ENCODE data around the gene GSTA1.
"Not testable (repeated sequence)": the region's sequence is repeated elsewhere in the genome, so short reads cannot be mapped to it uniquely, and the experiment has no call there.

The GSTA1 gene

GRCh38 chr6:52825900-52826459 is 22.4 kb upstream of the GSTA1 start:
- H3K36me3 ChIP-seq (replicated peaks); DNase-seq (ENCODE audit: low spot score in 2 of 2); H3K4me1 ChIP-seq; H3K4me3 ChIP-seq; H3K27me3 ChIP-seq (ENCODE audit: low read depth); in situ Hi-C loops (cut with MboI; ENCODE audit: low sequenced_read_pairs); H3K9me3 ChIP-seq: not testable (repeated sequence)

DNA sequence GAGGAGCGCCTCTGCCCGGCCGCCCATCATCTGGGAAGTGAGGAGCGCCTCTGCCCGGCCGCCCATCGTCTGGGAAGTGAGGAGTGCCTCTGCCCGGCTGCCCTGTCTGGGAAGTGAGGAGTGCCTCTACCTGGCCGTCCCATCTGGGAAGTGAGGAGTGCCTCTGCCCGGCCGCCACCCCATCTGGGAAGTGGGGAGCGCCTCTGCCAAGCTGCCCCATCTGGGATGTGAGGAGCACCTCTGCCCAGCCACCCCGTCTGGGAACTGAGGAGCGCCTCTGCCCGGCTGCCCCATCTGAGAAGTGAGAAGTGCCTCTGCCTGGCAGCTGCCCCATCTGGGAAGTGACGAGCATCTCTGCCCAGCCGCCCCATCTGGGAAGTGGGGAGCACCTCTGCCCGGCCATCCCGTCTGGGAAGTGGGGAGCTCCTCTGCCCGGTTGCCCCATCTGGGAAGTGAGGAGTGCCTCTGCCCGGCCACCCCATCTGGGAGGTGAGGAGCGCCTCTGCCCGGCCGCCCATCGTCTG is 21.7 kb upstream of the GSTA1 start:
- H3K9me3 ChIP-seq; H3K27me3 ChIP-seq (ENCODE audit: low read depth); H3K4me1 ChIP-seq; H3K4me3 ChIP-seq; DNase-seq (ENCODE audit: low spot score in 2 of 2); H3K36me3 ChIP-seq (replicated peaks); in situ Hi-C loops (cut with MboI; ENCODE audit: low sequenced_read_pairs): not testable (repeated sequence)

DNA sequence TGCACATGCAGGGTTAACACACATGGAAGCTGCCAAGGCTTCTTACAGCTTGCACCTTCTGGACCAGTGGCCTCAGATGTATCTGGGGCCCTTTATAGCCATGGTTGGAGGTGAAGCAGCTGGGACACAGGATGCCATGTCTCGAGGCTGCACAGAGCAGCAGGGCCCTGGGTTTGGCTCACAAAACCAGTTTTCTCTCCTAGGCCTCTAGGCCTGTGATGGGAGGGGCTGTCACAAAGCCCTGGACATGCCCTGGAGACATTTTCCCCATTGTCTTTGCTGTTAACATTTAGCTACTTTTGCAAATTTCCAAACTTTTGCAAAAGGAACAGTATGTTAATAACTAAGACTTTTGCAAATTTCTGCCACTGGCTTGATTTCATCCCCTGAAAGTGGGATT is 18.2 kb upstream of the GSTA1 start:
- in situ Hi-C loops (cut with MboI; ENCODE audit: low sequenced_read_pairs) = no loop called here
- DNase-seq (ENCODE audit: low spot score in 2 of 2) = no peak

GRCh38 chr6:52820198-52820597 is 16.6 kb upstream of the GSTA1 start:
- H3K36me3 ChIP-seq (replicated peaks) = no peaks in the 10 kb centered on the region
- H3K4me1 ChIP-seq = no peaks in the 10 kb centered on the region
- in situ Hi-C loops (cut with MboI; ENCODE audit: low sequenced_read_pairs) = no loop called here
- no peaks in the 10 kb centered on the region for H3K9me3 ChIP-seq
- no peaks in the 10 kb centered on the region for H3K27me3 ChIP-seq (ENCODE audit: low read depth)
- no peak for DNase-seq (ENCODE audit: low spot score in 2 of 2)
- H3K4me3 ChIP-seq = no peak overlapping the region

More for the DNA sequence above, 18.2 kb upstream of the GSTA1 start:
- H3K4me1 ChIP-seq = no peaks in the 10 kb centered on the region
- H3K36me3 ChIP-seq (replicated peaks) = no peaks in the 10 kb centered on the region
- no peaks in the 10 kb centered on the region for H3K27me3 ChIP-seq (ENCODE audit: low read depth)
- no peaks in the 10 kb centered on the region for H3K9me3 ChIP-seq
- no peak overlapping the region for H3K4me3 ChIP-seq

DNA sequence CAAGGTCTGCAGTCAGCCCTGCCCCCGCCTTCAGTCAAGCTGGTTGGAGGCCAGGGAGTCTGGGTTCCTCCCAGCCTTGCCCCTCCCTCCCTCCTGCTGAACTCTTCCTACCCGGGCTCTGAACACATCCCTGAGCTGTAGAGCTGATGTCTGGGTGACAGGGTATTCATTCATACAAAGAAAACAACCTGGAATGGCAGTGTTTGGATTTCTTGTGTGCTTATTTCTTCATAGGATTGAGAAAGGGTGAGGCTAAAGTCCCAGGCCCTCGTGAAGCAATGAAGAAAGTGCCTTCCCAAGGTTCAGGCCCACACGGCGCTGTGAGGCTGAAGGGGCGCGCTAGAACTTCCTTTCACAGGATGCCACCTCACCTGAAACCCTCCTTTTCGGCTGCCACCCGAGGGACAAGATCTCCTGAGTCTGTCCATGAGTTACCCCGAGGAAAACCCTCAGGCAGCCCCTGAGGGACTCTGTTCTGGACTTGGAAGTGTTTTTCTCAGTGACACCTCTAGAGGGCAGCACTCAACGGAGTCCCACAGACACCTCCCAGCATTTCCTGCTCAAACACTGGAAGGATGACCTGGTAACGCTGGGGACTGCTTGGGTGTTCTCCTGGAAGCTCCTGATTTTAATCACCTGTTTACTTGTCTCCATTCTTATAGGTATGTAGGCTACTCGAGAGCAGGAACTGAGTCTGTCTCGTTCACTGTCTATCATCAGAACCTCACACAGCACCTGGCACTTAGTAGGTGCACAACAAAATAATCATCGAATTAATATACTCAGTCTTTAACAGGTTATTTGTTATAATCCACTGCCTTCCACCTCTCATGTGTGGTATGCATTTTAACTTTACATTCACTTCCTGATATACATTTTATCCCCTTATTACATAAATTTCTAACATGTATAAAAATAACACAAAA is 11.8 kb upstream of the GSTA1 start:
- Histone ChIP-seq H3K27me3 (ENCODE audit: low read depth) (no peaks in the 10 kb centered on the region), H3K4me1 (no peaks in the 10 kb centered on the region), H3K9me3 (no peaks in the 10 kb centered on the region), H3K4me3 (no peak overlapping the region), H3K36me3 (replicated peaks) (no peaks in the 10 kb centered on the region)
- in situ Hi-C loops (cut with MboI; ENCODE audit: low sequenced_read_pairs) = no loop called here
- DNase-seq (ENCODE audit: low spot score in 2 of 2) = peak; percentile 48 to 78

DNA sequence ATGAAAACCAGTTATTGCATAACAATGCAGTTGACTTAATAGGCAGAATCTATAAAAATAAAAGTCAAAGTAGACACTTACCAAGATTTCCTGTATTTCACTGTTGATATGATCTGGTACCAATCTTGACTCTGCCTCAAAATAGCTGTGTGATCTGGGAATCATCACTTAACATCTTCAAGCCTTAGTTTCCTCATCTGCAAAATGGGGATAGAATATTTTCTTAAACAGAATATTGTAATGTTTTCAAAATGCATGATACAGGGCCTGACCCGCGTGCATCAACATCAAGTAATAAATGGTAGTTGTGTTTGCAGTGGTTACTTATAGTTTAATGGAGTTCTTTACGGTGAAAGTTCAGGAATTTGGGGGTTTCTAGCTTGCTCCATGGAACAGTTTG is 10.9 kb upstream of the GSTA1 start:
- H3K9me3 ChIP-seq; H3K4me1 ChIP-seq; H3K27me3 ChIP-seq (ENCODE audit: low read depth); DNase-seq (ENCODE audit: low spot score in 2 of 2); H3K4me3 ChIP-seq; H3K36me3 ChIP-seq (replicated peaks); in situ Hi-C loops (cut with MboI; ENCODE audit: low sequenced_read_pairs): not testable (repeated sequence)

- H3K27me3 ChIP-seq (ENCODE audit: low read depth); H3K9me3 ChIP-seq; H3K4me3 ChIP-seq; H3K4me1 ChIP-seq; DNase-seq (ENCODE audit: low spot score in 2 of 2); H3K36me3 ChIP-seq (replicated peaks): not testable (repeated sequence)
- in situ Hi-C loops (cut with MboI; ENCODE audit: low sequenced_read_pairs) = loop anchor here (10.0 kb wide), 1 partner anchor 85 kb away; no protein-coding TSS in a partner anchor
Measured at GRCh38 chr6:52809777-52810176, 6.2 kb upstream of the GSTA1 start.

GRCh38 chr6:52808660-52809059 is 5.0 kb upstream of the GSTA1 start:
- DNase-seq (ENCODE audit: low spot score in 2 of 2) = no peak
- H3K9me3 ChIP-seq = no peaks in the 10 kb centered on the region
- H3K4me3 ChIP-seq = no peak overlapping the region
- H3K36me3 ChIP-seq (replicated peaks) = no peaks in the 10 kb centered on the region
- in situ Hi-C loops (cut with MboI; ENCODE audit: low sequenced_read_pairs) = loop anchor here (10.0 kb wide), 1 partner anchor 84 kb away; no protein-coding TSS in a partner anchor
- H3K27me3 ChIP-seq (ENCODE audit: low read depth) = no peaks in the 10 kb centered on the region
- H3K4me1 ChIP-seq = no peaks in the 10 kb centered on the region; the same call in 1 of the 2 replicates

DNA sequence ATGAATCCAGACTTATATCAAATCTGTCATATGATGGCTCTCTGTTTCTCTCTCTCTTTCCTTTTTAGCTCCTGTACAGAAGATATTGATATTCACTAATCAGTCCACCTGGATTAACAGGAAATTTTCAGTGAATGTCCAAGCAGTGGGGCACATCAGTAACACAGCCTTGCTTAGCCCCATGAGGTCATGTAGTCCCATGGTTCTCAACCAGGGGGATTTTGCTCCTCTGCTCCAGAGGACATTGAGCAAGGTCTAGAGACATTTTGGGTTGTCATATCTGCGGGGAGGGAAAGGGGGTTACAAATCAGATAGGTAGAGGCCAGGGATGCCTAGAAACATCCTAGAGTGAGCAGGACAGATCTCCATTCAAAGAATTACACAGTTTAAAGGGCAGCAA is 810 bp downstream of the GSTA1 start:
- in situ Hi-C loops (cut with MboI; ENCODE audit: low sequenced_read_pairs) = loop anchor here (10.0 kb wide), 1 partner anchor 78 kb away; no protein-coding TSS in a partner anchor
- no peak for DNase-seq (ENCODE audit: low spot score in 2 of 2)
- H3K27me3 ChIP-seq (ENCODE audit: low read depth) = no peaks in the 10 kb centered on the region
- H3K9me3 ChIP-seq = no peaks in the 10 kb centered on the region
- H3K36me3 ChIP-seq (replicated peaks) = no peaks in the 10 kb centered on the region
- H3K4me3 ChIP-seq = no peak overlapping the region
- H3K4me1 ChIP-seq = no peaks in the 10 kb centered on the region

GRCh38 chr6:52801188-52801841 is 2.3 kb downstream of the GSTA1 start:
- no peaks in the 10 kb centered on the region for H3K9me3 ChIP-seq
- no peaks in the 10 kb centered on the region for H3K36me3 ChIP-seq (replicated peaks)
- in situ Hi-C loops (cut with MboI; ENCODE audit: low sequenced_read_pairs) = loop anchor here (10.0 kb wide), 1 partner anchor 77 kb away; no protein-coding TSS in a partner anchor
- H3K27me3 ChIP-seq (ENCODE audit: low read depth) = no peaks in the 10 kb centered on the region
- no peak overlapping the region for H3K4me3 ChIP-seq
- DNase-seq (ENCODE audit: low spot score in 2 of 2) = no peak
- H3K4me1 ChIP-seq = no peaks in the 10 kb centered on the region

DNA sequence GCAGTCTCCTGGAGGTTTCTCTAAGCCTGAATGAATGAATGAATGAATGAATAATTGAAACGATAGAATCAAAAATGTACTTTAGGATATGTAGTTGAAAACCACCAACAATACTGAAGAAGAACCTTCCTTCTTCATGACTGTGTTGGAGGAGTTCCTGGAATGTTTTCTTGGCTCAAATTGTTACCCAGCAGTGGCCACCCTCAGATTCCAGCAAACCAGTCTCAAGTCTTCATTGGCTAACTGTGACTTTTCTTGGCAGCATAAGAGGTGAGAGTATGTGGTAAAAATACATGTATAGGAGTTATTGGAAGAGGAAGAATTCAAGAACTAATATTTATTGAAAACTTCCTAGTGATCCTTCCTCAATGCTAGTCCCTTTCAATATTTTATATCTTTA is 4.3 kb downstream of the GSTA1 start:
- H3K36me3 ChIP-seq (replicated peaks); H3K27me3 ChIP-seq (ENCODE audit: low read depth); H3K9me3 ChIP-seq; H3K4me3 ChIP-seq; DNase-seq (ENCODE audit: low spot score in 2 of 2); H3K4me1 ChIP-seq; in situ Hi-C loops (cut with MboI; ENCODE audit: low sequenced_read_pairs): not testable (repeated sequence)

GRCh38 chr6:52794366-52794765 is 9.2 kb downstream of the GSTA1 start:
- H3K4me3 ChIP-seq; DNase-seq (ENCODE audit: low spot score in 2 of 2); in situ Hi-C loops (cut with MboI; ENCODE audit: low sequenced_read_pairs); H3K9me3 ChIP-seq; H3K27me3 ChIP-seq (ENCODE audit: low read depth); H3K4me1 ChIP-seq; H3K36me3 ChIP-seq (replicated peaks): not testable (repeated sequence)

DNA sequence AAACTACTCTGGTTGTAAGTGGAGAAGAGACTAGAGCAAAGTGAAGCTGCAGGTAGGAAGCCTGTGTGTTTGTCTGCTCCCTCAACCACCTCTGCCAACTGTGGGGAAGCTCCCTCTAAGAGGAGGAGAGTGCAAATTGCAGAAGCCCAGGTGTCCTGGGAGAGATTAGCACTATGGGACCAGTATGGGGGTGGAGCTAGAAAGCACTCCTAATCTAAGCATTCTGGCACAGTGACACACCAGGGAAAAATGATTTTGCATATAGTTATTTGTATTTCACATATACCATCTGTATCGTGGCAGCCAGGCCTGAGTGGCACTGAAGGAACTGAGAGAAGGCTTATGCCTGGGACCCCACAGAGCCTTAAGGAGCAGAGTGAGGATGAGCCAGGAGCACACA is 12.8 kb downstream of the GSTA1 start:
- no peaks in the 10 kb centered on the region for H3K36me3 ChIP-seq (replicated peaks)
- no peak for DNase-seq (ENCODE audit: low spot score in 2 of 2)
- in situ Hi-C loops (cut with MboI; ENCODE audit: low sequenced_read_pairs) = no loop called here
- no peaks in the 10 kb centered on the region for H3K4me1 ChIP-seq
- H3K9me3 ChIP-seq = no peaks in the 10 kb centered on the region
- no peak overlapping the region for H3K4me3 ChIP-seq
- H3K27me3 ChIP-seq (ENCODE audit: low read depth) = no peaks in the 10 kb centered on the region

DNA sequence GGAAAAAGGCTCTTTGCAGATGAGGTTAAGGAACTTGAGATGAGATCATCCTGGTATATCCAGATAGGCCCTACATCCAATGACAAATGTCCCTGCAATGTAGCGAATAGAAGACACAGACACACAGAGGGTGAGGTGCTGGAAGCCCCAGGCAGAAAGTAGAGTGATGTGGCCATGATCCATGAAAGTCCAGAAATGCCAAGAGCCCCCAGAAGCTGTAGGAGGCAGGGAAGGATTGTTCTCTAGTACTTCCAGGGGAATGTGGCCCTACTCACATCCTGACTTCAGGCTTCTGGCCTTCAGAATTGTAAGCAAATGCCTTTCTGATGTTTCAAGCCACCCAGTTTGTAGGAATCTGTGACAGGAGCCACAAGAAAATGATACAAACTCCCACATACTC is 14.0 kb downstream of the GSTA1 start:
- H3K9me3 ChIP-seq; in situ Hi-C loops (cut with MboI; ENCODE audit: low sequenced_read_pairs); DNase-seq (ENCODE audit: low spot score in 2 of 2); H3K36me3 ChIP-seq (replicated peaks); H3K27me3 ChIP-seq (ENCODE audit: low read depth); H3K4me3 ChIP-seq; H3K4me1 ChIP-seq: not testable (repeated sequence)
